Uterus (tissue), 2 donors: ENCODE results near the gene SFT2D3.

ENCODE experiments used
- POLR2A ChIP-seq, 2 donors: fragments of 450-650 bp; IDR thresholded peaks; one replicate each; pipeline ENCODE4 v1.6.1; 2016; ENCODE audit warnings: antibody characterized with exemption in 2 of 2, mild to moderate bottlenecking in 1 of 2, moderate library complexity in 1 of 2
- TF ChIP-seq, protein P1 (sequence below), 4 experiments: fragments of 200-600 bp in 2 of 4; fragments of 450-650 bp in 2 of 4; sonication (generic) in 2 of 4; IDR thresholded peaks; one replicate each; pipeline ENCODE4 v1.5.1; 2016 to 2019; ENCODE audit warnings: antibody characterized with exemption in 4 of 4, mild to moderate bottlenecking in 2 of 4, moderate library complexity in 1 of 4

DNA sequence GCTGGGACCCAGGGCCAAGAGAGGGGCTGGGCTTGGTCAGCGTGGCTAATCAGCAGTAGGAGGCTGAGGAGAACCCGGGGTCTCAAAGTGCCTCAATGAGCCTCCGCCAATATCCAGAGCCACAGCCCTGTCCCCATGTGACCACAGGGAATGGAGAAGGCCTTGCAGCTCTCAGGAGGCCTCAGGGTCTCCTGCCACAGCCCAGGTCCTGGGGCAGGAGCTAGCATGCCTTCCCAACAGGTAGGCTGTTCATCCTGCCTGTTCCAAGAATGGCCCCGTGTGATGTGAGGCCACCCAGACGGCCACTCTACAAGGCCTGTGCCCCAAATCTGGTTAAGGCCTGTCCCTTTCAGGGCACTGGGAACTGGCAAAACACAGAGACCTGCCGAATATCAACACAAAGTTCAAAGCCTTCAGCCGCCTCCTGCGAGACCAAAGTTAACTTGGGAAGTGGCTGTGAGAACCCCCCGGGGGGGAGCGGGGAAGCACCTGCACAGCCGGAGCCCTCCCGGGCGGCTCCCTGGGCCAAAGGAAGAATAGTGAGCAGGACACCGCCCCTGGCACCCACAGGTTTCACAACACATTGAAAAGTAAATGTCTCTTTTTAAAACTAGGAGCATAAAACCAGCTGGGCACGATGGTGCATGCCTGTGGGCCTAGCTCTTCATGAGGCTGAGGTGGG lies 21.5 kb upstream of the SFT2D3 start:
- TF ChIP-seq, protein P1, sequence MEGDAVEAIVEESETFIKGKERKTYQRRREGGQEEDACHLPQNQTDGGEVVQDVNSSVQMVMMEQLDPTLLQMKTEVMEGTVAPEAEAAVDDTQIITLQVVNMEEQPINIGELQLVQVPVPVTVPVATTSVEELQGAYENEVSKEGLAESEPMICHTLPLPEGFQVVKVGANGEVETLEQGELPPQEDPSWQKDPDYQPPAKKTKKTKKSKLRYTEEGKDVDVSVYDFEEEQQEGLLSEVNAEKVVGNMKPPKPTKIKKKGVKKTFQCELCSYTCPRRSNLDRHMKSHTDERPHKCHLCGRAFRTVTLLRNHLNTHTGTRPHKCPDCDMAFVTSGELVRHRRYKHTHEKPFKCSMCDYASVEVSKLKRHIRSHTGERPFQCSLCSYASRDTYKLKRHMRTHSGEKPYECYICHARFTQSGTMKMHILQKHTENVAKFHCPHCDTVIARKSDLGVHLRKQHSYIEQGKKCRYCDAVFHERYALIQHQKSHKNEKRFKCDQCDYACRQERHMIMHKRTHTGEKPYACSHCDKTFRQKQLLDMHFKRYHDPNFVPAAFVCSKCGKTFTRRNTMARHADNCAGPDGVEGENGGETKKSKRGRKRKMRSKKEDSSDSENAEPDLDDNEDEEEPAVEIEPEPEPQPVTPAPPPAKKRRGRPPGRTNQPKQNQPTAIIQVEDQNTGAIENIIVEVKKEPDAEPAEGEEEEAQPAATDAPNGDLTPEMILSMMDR (IDR thresholded peaks at IDR 0.05) = no peak
- no peak for TF ChIP-seq POLR2A (IDR thresholded peaks at IDR 0.05)
